HG02938 (cell line): ENCODE data around the gene MAP1LC3A.

Experiments used
- ATAC-seq: cut with Tn5 transposase; IDR thresholded peaks from one replicate; pipeline ENCODE4 v1.9.1; 2021; ENCODE audit warnings: mild to moderate bottlenecking, moderate library complexity; ENCODE audit not compliant: unreplicated experiment

The MAP1LC3A gene

GRCh38 chr20:34528921-34529297 is 29.6 kb upstream of the MAP1LC3A start:
- ATAC-seq: no peak

- no peak for ATAC-seq
These were observed 28.8 kb upstream of the MAP1LC3A start for GRCh38 chr20:34529742-34530141.

GRCh38 chr20:34530342-34530741 is 28.2 kb upstream of the MAP1LC3A start:
- ATAC-seq: no peak

GRCh38 chr20:34531608-34532265 is 26.8 kb upstream of the MAP1LC3A start:
- no peak for ATAC-seq

- ATAC-seq: no peak
These were observed 26.2 kb upstream of the MAP1LC3A start for GRCh38 chr20:34532320-34532719.

- ATAC-seq: no peak
These were observed 25.8 kb upstream of the MAP1LC3A start for GRCh38 chr20:34532756-34533155.

- no peak for ATAC-seq
These were observed 23.9 kb upstream of the MAP1LC3A start for GRCh38 chr20:34534391-34535165.

- ATAC-seq: no peak
These were observed 23.1 kb upstream of the MAP1LC3A start for GRCh38 chr20:34535301-34535840.

GRCh38 chr20:34535857-34536256 is 22.7 kb upstream of the MAP1LC3A start:
- no peak for ATAC-seq

- ATAC-seq: no peak
These were observed 21.6 kb upstream of the MAP1LC3A start for GRCh38 chr20:34536798-34537394.

- no peak for ATAC-seq
These were observed 20.9 kb upstream of the MAP1LC3A start for GRCh38 chr20:34537651-34538050.

- no peak for ATAC-seq
These were observed 19.8 kb upstream of the MAP1LC3A start for GRCh38 chr20:34538671-34539123.

GRCh38 chr20:34539756-34540155 is 18.8 kb upstream of the MAP1LC3A start:
- ATAC-seq: no peak

- ATAC-seq: no peak
These were observed 17.8 kb upstream of the MAP1LC3A start for GRCh38 chr20:34540596-34541263.

- no peak for ATAC-seq
These were observed 17.1 kb upstream of the MAP1LC3A start for GRCh38 chr20:34541264-34541901.

GRCh38 chr20:34541917-34542316 is 16.6 kb upstream of the MAP1LC3A start:
- ATAC-seq: no peak

GRCh38 chr20:34542439-34542838 is 16.1 kb upstream of the MAP1LC3A start:
- ATAC-seq: no peak

- ATAC-seq: no peak
These were observed 15.0 kb upstream of the MAP1LC3A start for GRCh38 chr20:34543463-34544056.

- ATAC-seq: no peak
These were observed 14.3 kb upstream of the MAP1LC3A start for GRCh38 chr20:34544109-34544796.

- ATAC-seq: no peak
These were observed 11.8 kb upstream of the MAP1LC3A start for GRCh38 chr20:34546751-34547181.
